ENCODE data around the gene KDM1B. TPM values are rescaled to one million over a fixed set of nuclear protein-coding genes. Genes with fewer than 3 reads are reported as not detected.

KDM1B gene
- total RNA-seq, 2 donors from 2014 or later, result 28.4 to 43.5 TPM

- H3K9me3 ChIP-seq, result no peaks in the 10 kb centered on the region
- H3K27ac ChIP-seq, result no peak overlapping the region
- TF ChIP-seq CTCF (IDR thresholded peaks at IDR 0.05), result no peak
- H3K4me3 ChIP-seq, result no peak overlapping the region
- H3K27me3 ChIP-seq, result no peaks in the 10 kb centered on the region
- no peak for DNase-seq
- peaks cover 4% of the 10 kb centered on the region for H3K4me1 ChIP-seq
- intact Hi-C loops (cut with DNase I), result no loop called here
- H3K36me3 ChIP-seq, result no peaks in the 10 kb centered on the region
- no peak overlapping the region for H3K9ac ChIP-seq (ENCODE audit: low read depth in 2 of 2, low read length in 2 of 2)
Measured at GRCh38 chr6:18249271-18249670, 94.0 kb downstream of the KDM1B start.

GRCh38 chr6:18253635-18254034, 98.4 kb downstream of the KDM1B start:
- H3K27ac ChIP-seq, result no peak overlapping the region
- no peak overlapping the region for H3K9ac ChIP-seq (ENCODE audit: low read depth in 2 of 2, low read length in 2 of 2)
- DNase-seq, result no peak
- intact Hi-C loops (cut with DNase I), result no loop called here
- peaks cover 8% of the 10 kb centered on the region for H3K36me3 ChIP-seq
- no peaks in the 10 kb centered on the region for H3K27me3 ChIP-seq
- no peak overlapping the region for H3K4me3 ChIP-seq
- H3K4me1 ChIP-seq, result no peaks in the 10 kb centered on the region
- no peaks in the 10 kb centered on the region for H3K9me3 ChIP-seq
- TF ChIP-seq CTCF (IDR thresholded peaks at IDR 0.05), result no peak

GRCh38 chr6:18254793-18255192, 99.6 kb downstream of the KDM1B start:
- H3K9me3 ChIP-seq, result no peaks in the 10 kb centered on the region
- intact Hi-C loops (cut with DNase I), result no loop called here
- no peak for TF ChIP-seq CTCF (IDR thresholded peaks at IDR 0.05)
- H3K9ac ChIP-seq (ENCODE audit: low read depth in 2 of 2, low read length in 2 of 2), result no peak overlapping the region
- H3K27me3 ChIP-seq, result no peaks in the 10 kb centered on the region
- DNase-seq, result no peak
- no peak overlapping the region for H3K27ac ChIP-seq
- no peaks in the 10 kb centered on the region for H3K4me1 ChIP-seq
- no peak overlapping the region for H3K4me3 ChIP-seq
- H3K36me3 ChIP-seq, result peaks cover 8% of the 10 kb centered on the region

GRCh38 chr6:18259675-18260447, 104.6 kb downstream of the KDM1B start:
- peaks cover 8% of the 10 kb centered on the region for H3K36me3 ChIP-seq
- no peak for TF ChIP-seq CTCF (IDR thresholded peaks at IDR 0.05)
- H3K4me3 ChIP-seq, result no peak overlapping the region
- H3K9ac ChIP-seq (ENCODE audit: low read depth in 2 of 2, low read length in 2 of 2), result no peak overlapping the region
- no peaks in the 10 kb centered on the region for H3K27me3 ChIP-seq
- intact Hi-C loops (cut with DNase I), result no loop called here
- no peak for DNase-seq
- no peak overlapping the region for H3K27ac ChIP-seq
- peaks cover 4% of the 10 kb centered on the region for H3K4me1 ChIP-seq
- no peaks in the 10 kb centered on the region for H3K9me3 ChIP-seq

GRCh38 chr6:18260448-18261106, 105.4 kb downstream of the KDM1B start:
- no peak for TF ChIP-seq CTCF (IDR thresholded peaks at IDR 0.05)
- H3K9ac ChIP-seq (ENCODE audit: low read depth in 2 of 2, low read length in 2 of 2), result no peak overlapping the region
- H3K9me3 ChIP-seq, result no peaks in the 10 kb centered on the region
- H3K4me3 ChIP-seq, result no peak overlapping the region
- H3K4me1 ChIP-seq, result peaks cover 4% of the 10 kb centered on the region
- H3K36me3 ChIP-seq, result peaks cover under 1% of the 10 kb centered on the region
- no peaks in the 10 kb centered on the region for H3K27me3 ChIP-seq
- no peak for DNase-seq
- H3K27ac ChIP-seq, result no peak overlapping the region
- intact Hi-C loops (cut with DNase I), result no loop called here

All from colonic mucosa (tissue), 4 donors.